ENCODE measurements around the gene PTPRM. TPM values are rescaled to one million over a fixed set of nuclear protein-coding genes. Genes with fewer than 3 reads are reported as not detected.

Gene PTPRM
- total RNA-seq, 1 donor from 2014 or later, result 10.7 TPM

GRCh38 chr18:7847357-7848053 lies 280.4 kb downstream of the PTPRM start:
- Mint-ChIP-seq H3K27ac (no peak overlapping the region), H3K27me3 (ENCODE audit: insufficient read depth) (no peaks in the 10 kb centered on the region), H3K9me3 (peaks cover 18% of the 10 kb centered on the region), H3K4me3 (no peak overlapping the region), H3K36me3 (ENCODE audit: low read depth) (no peaks in the 10 kb centered on the region), H3K4me1 (ENCODE audit: low read depth) (no peaks in the 10 kb centered on the region)
- no peak for DNase-seq (ENCODE audit: low spot score)
- intact Hi-C loops (cut with micrococcal nuclease), result no loop called here

- H3K27me3 Mint-ChIP-seq (ENCODE audit: insufficient read depth), result no peaks in the 10 kb centered on the region
- no peaks in the 10 kb centered on the region for H3K4me1 Mint-ChIP-seq (ENCODE audit: low read depth)
- intact Hi-C loops (cut with micrococcal nuclease), result no loop called here
- H3K36me3 Mint-ChIP-seq (ENCODE audit: low read depth), result no peaks in the 10 kb centered on the region
- H3K4me3 Mint-ChIP-seq, result no peak overlapping the region
- no peak overlapping the region for H3K27ac Mint-ChIP-seq
- no peak for DNase-seq (ENCODE audit: low spot score)
- H3K9me3 Mint-ChIP-seq, result peaks cover 18% of the 10 kb centered on the region
Measured at GRCh38 chr18:7848054-7848412, 280.9 kb downstream of the PTPRM start.

GRCh38 chr18:7850446-7850845 lies 283.3 kb downstream of the PTPRM start:
- Mint-ChIP-seq H3K36me3 (ENCODE audit: low read depth) (no peaks in the 10 kb centered on the region), H3K4me3 (no peak overlapping the region), H3K27ac (no peak overlapping the region), H3K9me3 (peaks cover 4% of the 10 kb centered on the region), H3K27me3 (ENCODE audit: insufficient read depth) (no peaks in the 10 kb centered on the region), H3K4me1 (ENCODE audit: low read depth) (no peaks in the 10 kb centered on the region)
- intact Hi-C loops (cut with micrococcal nuclease), result no loop called here
- no peak for DNase-seq (ENCODE audit: low spot score)

GRCh38 chr18:7855028-7855427 lies 287.9 kb downstream of the PTPRM start:
- no peak overlapping the region for H3K4me3 Mint-ChIP-seq
- H3K36me3 Mint-ChIP-seq (ENCODE audit: low read depth), result no peaks in the 10 kb centered on the region
- H3K4me1 Mint-ChIP-seq (ENCODE audit: low read depth), result no peaks in the 10 kb centered on the region
- H3K27ac Mint-ChIP-seq, result no peak overlapping the region
- H3K27me3 Mint-ChIP-seq (ENCODE audit: insufficient read depth), result no peaks in the 10 kb centered on the region
- intact Hi-C loops (cut with micrococcal nuclease), result no loop called here
- peaks cover 4% of the 10 kb centered on the region for H3K9me3 Mint-ChIP-seq
- DNase-seq (ENCODE audit: low spot score), result no peak

GRCh38 chr18:7855671-7856070 lies 288.6 kb downstream of the PTPRM start:
- H3K27ac Mint-ChIP-seq, result no peak overlapping the region
- H3K27me3 Mint-ChIP-seq (ENCODE audit: insufficient read depth), result no peaks in the 10 kb centered on the region
- peaks cover 4% of the 10 kb centered on the region for H3K9me3 Mint-ChIP-seq
- intact Hi-C loops (cut with micrococcal nuclease), result no loop called here
- H3K4me3 Mint-ChIP-seq, result no peak overlapping the region
- H3K36me3 Mint-ChIP-seq (ENCODE audit: low read depth), result no peaks in the 10 kb centered on the region
- DNase-seq (ENCODE audit: low spot score), result no peak
- H3K4me1 Mint-ChIP-seq (ENCODE audit: low read depth), result no peaks in the 10 kb centered on the region

- Mint-ChIP-seq H3K27me3 (ENCODE audit: insufficient read depth) (no peaks in the 10 kb centered on the region), H3K27ac (no peak overlapping the region), H3K4me1 (ENCODE audit: low read depth) (no peaks in the 10 kb centered on the region), H3K4me3 (no peak overlapping the region), H3K36me3 (ENCODE audit: low read depth) (no peaks in the 10 kb centered on the region), H3K9me3 (peaks cover 4% of the 10 kb centered on the region)
- DNase-seq (ENCODE audit: low spot score), result no peak
- intact Hi-C loops (cut with micrococcal nuclease), result no loop called here
Measured at GRCh38 chr18:7856116-7856515, 289.0 kb downstream of the PTPRM start.

GRCh38 chr18:7856733-7857132 lies 289.6 kb downstream of the PTPRM start:
- intact Hi-C loops (cut with micrococcal nuclease), result no loop called here
- no peak overlapping the region for H3K4me3 Mint-ChIP-seq
- H3K27me3 Mint-ChIP-seq (ENCODE audit: insufficient read depth), result no peaks in the 10 kb centered on the region
- H3K9me3 Mint-ChIP-seq, result peaks cover 3% of the 10 kb centered on the region
- H3K27ac Mint-ChIP-seq, result no peak overlapping the region
- no peaks in the 10 kb centered on the region for H3K4me1 Mint-ChIP-seq (ENCODE audit: low read depth)
- DNase-seq (ENCODE audit: low spot score), result no peak
- H3K36me3 Mint-ChIP-seq (ENCODE audit: low read depth), result no peaks in the 10 kb centered on the region

- Mint-ChIP-seq H3K27ac (no peak overlapping the region), H3K27me3 (ENCODE audit: insufficient read depth) (no peaks in the 10 kb centered on the region), H3K36me3 (ENCODE audit: low read depth) (no peaks in the 10 kb centered on the region), H3K4me3 (no peak overlapping the region), H3K4me1 (ENCODE audit: low read depth) (no peaks in the 10 kb centered on the region), H3K9me3 (no peaks in the 10 kb centered on the region)
- DNase-seq (ENCODE audit: low spot score), result no peak
- intact Hi-C loops (cut with micrococcal nuclease), result no loop called here
Measured at GRCh38 chr18:7857562-7857961, 290.4 kb downstream of the PTPRM start.

GRCh38 chr18:7859122-7859521 lies 292.0 kb downstream of the PTPRM start:
- intact Hi-C loops (cut with micrococcal nuclease), result no loop called here
- no peaks in the 10 kb centered on the region for H3K9me3 Mint-ChIP-seq
- H3K27me3 Mint-ChIP-seq (ENCODE audit: insufficient read depth), result no peaks in the 10 kb centered on the region
- DNase-seq (ENCODE audit: low spot score), result no peak
- H3K4me1 Mint-ChIP-seq (ENCODE audit: low read depth), result no peaks in the 10 kb centered on the region
- no peak overlapping the region for H3K27ac Mint-ChIP-seq
- H3K36me3 Mint-ChIP-seq (ENCODE audit: low read depth), result no peaks in the 10 kb centered on the region
- no peak overlapping the region for H3K4me3 Mint-ChIP-seq

GRCh38 chr18:7870266-7870665 lies 303.1 kb downstream of the PTPRM start:
- peaks cover 7% of the 10 kb centered on the region for H3K9me3 Mint-ChIP-seq
- no peaks in the 10 kb centered on the region for H3K4me1 Mint-ChIP-seq (ENCODE audit: low read depth)
- H3K27me3 Mint-ChIP-seq (ENCODE audit: insufficient read depth), result peaks cover 3% of the 10 kb centered on the region
- H3K27ac Mint-ChIP-seq, result no peak overlapping the region
- no peak overlapping the region for H3K4me3 Mint-ChIP-seq
- intact Hi-C loops (cut with micrococcal nuclease), result no loop called here
- H3K36me3 Mint-ChIP-seq (ENCODE audit: low read depth), result no peaks in the 10 kb centered on the region
- no peak for DNase-seq (ENCODE audit: low spot score)

GRCh38 chr18:7870855-7871254 lies 303.7 kb downstream of the PTPRM start:
- H3K4me3 Mint-ChIP-seq, result no peak overlapping the region
- no peaks in the 10 kb centered on the region for H3K36me3 Mint-ChIP-seq (ENCODE audit: low read depth)
- no peaks in the 10 kb centered on the region for H3K4me1 Mint-ChIP-seq (ENCODE audit: low read depth)
- DNase-seq (ENCODE audit: low spot score), result no peak
- intact Hi-C loops (cut with micrococcal nuclease), result no loop called here
- peaks cover 3% of the 10 kb centered on the region for H3K27me3 Mint-ChIP-seq (ENCODE audit: insufficient read depth)
- H3K9me3 Mint-ChIP-seq, result peaks cover 7% of the 10 kb centered on the region
- H3K27ac Mint-ChIP-seq, result no peak overlapping the region

- no peak for DNase-seq (ENCODE audit: low spot score)
- no peaks in the 10 kb centered on the region for H3K4me1 Mint-ChIP-seq (ENCODE audit: low read depth)
- no peak overlapping the region for H3K4me3 Mint-ChIP-seq
- H3K9me3 Mint-ChIP-seq, result peaks cover 7% of the 10 kb centered on the region
- H3K27me3 Mint-ChIP-seq (ENCODE audit: insufficient read depth), result peaks cover 3% of the 10 kb centered on the region
- H3K36me3 Mint-ChIP-seq (ENCODE audit: low read depth), result no peaks in the 10 kb centered on the region
- intact Hi-C loops (cut with micrococcal nuclease), result no loop called here
- H3K27ac Mint-ChIP-seq, result no peak overlapping the region
Measured at GRCh38 chr18:7871560-7872456, 304.7 kb downstream of the PTPRM start.

- H3K36me3 Mint-ChIP-seq (ENCODE audit: low read depth), result no peaks in the 10 kb centered on the region
- H3K27me3 Mint-ChIP-seq (ENCODE audit: insufficient read depth), result peaks cover 3% of the 10 kb centered on the region
- no peaks in the 10 kb centered on the region for H3K4me1 Mint-ChIP-seq (ENCODE audit: low read depth)
- H3K9me3 Mint-ChIP-seq, result peaks cover 7% of the 10 kb centered on the region
- no peak overlapping the region for H3K27ac Mint-ChIP-seq
- H3K4me3 Mint-ChIP-seq, result no peak overlapping the region
- intact Hi-C loops (cut with micrococcal nuclease), result no loop called here
- no peak for DNase-seq (ENCODE audit: low spot score)
Measured at GRCh38 chr18:7872569-7872968, 305.5 kb downstream of the PTPRM start.

Data from activated T-helper 1 cell treated with anti-CD3 and anti-CD28 coated beads, Interleukin-12 subunit alpha, Interleukin-12 subunit beta, Interleukin-2, Interleukin-4 antibody, amounts not matched to agents 30 ng/mL and 10 ng/mL and 1 ng/mL, durations not matched to agents 14 hours and 24 hours and 36 hours (primary cell).